Mucosa of descending colon (tissue), 3 donors: ENCODE results near the gene ANO3. TPM values are rescaled to one million over a fixed set of nuclear protein-coding genes. Genes with fewer than 3 reads are reported as not detected.
A peak's percentile ranks its signal among the peaks of the same experiment; 100 is the strongest.

Source experiments
- ATAC-seq: fragments of 200-7000 bp; cut with Tn5 transposase; one replicate; pipeline ENCODE4 v1.9.1; 2020; ENCODE audit warnings: mild to moderate bottlenecking, moderate library complexity
- DNase-seq, 3 donors: peaks; one replicate each; pipeline ENCODE4 v3.0.0-alpha.2; 2020
- H3K36me3 ChIP-seq: fragments of 200-600 bp; one replicate; pipeline ENCODE4 v1.8.0; 2021; ENCODE audit warnings: low read depth, mild to moderate bottlenecking
- H3K4me1 ChIP-seq: fragments of 200-600 bp; one replicate; pipeline ENCODE4 v1.8.0; 2021; ENCODE audit warnings: low read depth, mild to moderate bottlenecking
- H3K4me3 ChIP-seq: fragments of 200-600 bp; one replicate; pipeline ENCODE4 v1.8.0; 2021; ENCODE audit warnings: mild to moderate bottlenecking
- H3K9me3 ChIP-seq: fragments of 200-600 bp; one replicate; pipeline ENCODE4 v1.8.0; 2021; ENCODE audit warnings: mild to moderate bottlenecking
- intact Hi-C, 2 donors: fragments of 100-400 bp; cut with DNase I in 1 of 2; cut with micrococcal nuclease in 1 of 2; formaldehyde crosslinking; loops; one replicate each; pipeline versions ENCODE4 v1.11.0 to v1.11.1; 2022; cut with DNase I, micrococcal nuclease
- total RNA-seq, 3 donors: library from RNA; stranded (reverse); fragmentation: NEBNext Ultra II Directional in 2 of 3; extraction: Animal tissue kit (Norgen Biotek cat#: 25700) in 2 of 3; gene quantifications; one replicate each; pipeline versions ENCODE4 v1.2.1 to v1.2.4, GENCODE V29; 2021 to 2023
- TF ChIP-seq, protein P1 (sequence below): fragments of 200-600 bp; IDR thresholded peaks from one replicate; pipeline ENCODE4 v1.8.0; 2022; ENCODE audit warnings: antibody characterized with exemption, mild to moderate bottlenecking
- donor health status: DM: no; HTN: no; CAD: no; lungs with moderate emphysema.
- donor health status: DM: no; HTN: no; CAD: no.
- donor health status: DM: no; HTN: yes; CAD: no.

The ANO3 gene
- total RNA-seq, 3 donors from 2014 or later, result 0.31 to 1.3 (median 0.35) TPM

DNA sequence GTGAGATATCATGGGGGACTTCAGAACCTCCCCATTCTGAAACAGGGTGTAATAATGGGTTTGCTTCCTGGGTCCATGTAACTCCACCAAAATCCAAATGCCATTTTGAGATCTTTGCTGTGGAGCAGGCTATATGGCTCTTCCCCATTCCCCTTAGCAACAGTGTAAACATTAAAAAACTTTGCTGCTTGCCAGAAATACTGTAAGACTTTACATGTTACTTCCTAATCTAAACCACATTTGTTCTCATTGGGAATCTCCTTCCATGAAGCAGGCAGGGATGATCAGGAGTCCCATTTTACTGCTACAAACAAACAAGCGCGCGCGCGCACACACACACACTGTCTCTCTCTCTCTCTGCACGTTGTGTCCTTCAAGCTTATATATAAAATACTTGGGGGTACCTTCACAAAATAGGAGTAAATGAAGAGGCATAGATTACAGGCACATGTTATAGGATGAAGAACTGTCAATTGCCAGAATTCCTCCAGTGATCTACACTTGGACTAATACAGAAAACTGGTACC is 86.5 kb downstream of the ANO3 start:
- Histone ChIP-seq H3K36me3 (no peaks in the 10 kb centered on the region), H3K4me3 (no peak overlapping the region), H3K9me3 (no peaks in the 10 kb centered on the region), H3K4me1 (no peaks in the 10 kb centered on the region)
- intact Hi-C loops, result no loop called here
- DNase-seq, result no peak
- no peak for ATAC-seq
- TF ChIP-seq, protein P1, sequence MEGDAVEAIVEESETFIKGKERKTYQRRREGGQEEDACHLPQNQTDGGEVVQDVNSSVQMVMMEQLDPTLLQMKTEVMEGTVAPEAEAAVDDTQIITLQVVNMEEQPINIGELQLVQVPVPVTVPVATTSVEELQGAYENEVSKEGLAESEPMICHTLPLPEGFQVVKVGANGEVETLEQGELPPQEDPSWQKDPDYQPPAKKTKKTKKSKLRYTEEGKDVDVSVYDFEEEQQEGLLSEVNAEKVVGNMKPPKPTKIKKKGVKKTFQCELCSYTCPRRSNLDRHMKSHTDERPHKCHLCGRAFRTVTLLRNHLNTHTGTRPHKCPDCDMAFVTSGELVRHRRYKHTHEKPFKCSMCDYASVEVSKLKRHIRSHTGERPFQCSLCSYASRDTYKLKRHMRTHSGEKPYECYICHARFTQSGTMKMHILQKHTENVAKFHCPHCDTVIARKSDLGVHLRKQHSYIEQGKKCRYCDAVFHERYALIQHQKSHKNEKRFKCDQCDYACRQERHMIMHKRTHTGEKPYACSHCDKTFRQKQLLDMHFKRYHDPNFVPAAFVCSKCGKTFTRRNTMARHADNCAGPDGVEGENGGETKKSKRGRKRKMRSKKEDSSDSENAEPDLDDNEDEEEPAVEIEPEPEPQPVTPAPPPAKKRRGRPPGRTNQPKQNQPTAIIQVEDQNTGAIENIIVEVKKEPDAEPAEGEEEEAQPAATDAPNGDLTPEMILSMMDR, result no peak

DNA sequence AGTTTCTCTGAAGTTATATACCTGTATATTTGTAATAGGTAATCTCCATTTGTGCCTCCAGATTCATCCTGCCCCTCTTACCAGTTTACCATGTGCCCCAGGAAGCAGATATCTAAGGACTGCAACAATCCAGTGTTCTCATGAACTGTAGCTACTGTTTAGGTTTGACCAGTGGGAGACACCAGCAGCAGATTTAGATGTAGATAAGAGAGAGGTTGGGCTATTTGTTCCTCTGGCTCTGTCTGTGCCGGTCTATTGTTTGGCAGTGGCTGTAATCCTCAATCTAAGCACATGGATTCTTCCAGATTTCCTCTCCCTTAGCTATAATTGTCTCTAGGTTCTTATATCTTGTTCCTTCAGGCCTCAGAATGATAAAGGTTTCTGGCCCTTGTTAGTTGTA is 88.4 kb downstream of the ANO3 start:
- H3K9me3 ChIP-seq, result no peaks in the 10 kb centered on the region
- no peak overlapping the region for H3K4me3 ChIP-seq
- ATAC-seq (no peak), DNase-seq (no peak)
- H3K36me3 ChIP-seq, result no peaks in the 10 kb centered on the region
- H3K4me1 ChIP-seq, result no peaks in the 10 kb centered on the region
- TF ChIP-seq, protein P1, result no peak
- intact Hi-C loops, result no loop called here

DNA sequence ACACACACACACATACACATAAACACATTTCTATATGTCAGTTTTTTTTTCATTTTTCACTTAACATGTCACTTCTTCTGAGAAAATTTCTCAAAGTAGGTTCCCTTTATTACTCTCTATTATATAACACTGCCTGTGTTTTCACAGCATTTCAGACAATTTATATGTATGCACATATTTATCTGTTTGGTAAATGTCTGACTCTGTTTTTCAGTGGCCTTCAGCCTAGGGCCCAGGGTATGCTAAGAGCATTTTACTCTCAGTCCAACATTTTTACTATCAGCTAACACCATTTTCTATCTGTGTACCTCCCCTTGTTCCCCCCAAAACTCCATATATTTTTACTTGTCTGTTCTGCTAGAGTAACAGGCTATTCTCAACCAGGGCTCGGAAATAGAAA is 92.3 kb downstream of the ANO3 start:
- no peaks in the 10 kb centered on the region for H3K9me3 ChIP-seq
- ATAC-seq (no peak), DNase-seq (no peak)
- TF ChIP-seq, protein P1, result no peak
- H3K4me3 ChIP-seq, result no peak overlapping the region
- intact Hi-C loops, result no loop called here
- H3K36me3 ChIP-seq, result no peaks in the 10 kb centered on the region
- no peaks in the 10 kb centered on the region for H3K4me1 ChIP-seq

DNA sequence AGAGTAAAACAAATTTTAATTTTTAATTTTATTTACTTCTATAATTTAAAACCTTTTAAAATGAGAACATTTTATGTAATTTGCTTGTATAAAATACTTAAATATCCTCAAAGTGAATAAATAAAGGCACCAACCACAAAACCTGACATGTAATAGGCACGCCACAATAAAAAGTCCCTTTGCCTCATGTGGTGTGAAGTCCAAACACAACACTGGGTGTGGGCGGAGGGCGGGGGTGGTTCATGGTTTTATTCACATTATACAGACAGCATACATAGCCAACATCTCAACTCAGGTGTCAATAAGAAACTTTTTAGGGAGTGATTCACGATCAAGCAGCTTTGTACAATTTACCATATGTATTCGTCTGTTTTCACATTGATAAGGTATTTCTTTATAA is 107.9 kb downstream of the ANO3 start:
- Histone ChIP-seq H3K4me3 (no peak overlapping the region), H3K9me3 (no peaks in the 10 kb centered on the region), H3K36me3 (no peaks in the 10 kb centered on the region), H3K4me1 (no peaks in the 10 kb centered on the region)
- DNase-seq, result no peak
- intact Hi-C loops, result no loop called here
- ATAC-seq, result no peak
- TF ChIP-seq, protein P1, result no peak

DNA sequence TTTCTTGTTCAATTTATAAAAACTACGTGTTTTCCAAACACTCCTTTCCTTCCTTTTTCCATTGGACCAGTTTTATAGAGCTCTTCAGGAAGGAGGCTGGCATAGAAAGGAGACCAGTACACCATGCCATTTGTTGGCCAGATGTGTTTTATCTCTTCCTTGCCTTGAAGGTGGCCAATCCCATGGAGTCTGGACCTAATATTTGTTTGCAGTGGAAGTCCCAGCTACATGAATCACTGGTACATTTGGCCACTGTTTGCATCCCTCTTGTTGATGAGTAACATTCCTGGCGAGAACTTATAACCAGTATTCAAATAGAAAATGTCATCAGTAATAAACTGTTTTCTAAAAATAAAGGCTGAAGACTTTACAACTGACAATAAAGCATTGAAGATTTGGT is 110.2 kb downstream of the ANO3 start:
- intact Hi-C loops, result no loop called here
- H3K4me3 ChIP-seq, result no peak overlapping the region
- H3K9me3 ChIP-seq, result no peaks in the 10 kb centered on the region
- no peak for DNase-seq
- no peaks in the 10 kb centered on the region for H3K36me3 ChIP-seq
- no peaks in the 10 kb centered on the region for H3K4me1 ChIP-seq
- peak; percentile 22 for ATAC-seq
- TF ChIP-seq, protein P1, result no peak

DNA sequence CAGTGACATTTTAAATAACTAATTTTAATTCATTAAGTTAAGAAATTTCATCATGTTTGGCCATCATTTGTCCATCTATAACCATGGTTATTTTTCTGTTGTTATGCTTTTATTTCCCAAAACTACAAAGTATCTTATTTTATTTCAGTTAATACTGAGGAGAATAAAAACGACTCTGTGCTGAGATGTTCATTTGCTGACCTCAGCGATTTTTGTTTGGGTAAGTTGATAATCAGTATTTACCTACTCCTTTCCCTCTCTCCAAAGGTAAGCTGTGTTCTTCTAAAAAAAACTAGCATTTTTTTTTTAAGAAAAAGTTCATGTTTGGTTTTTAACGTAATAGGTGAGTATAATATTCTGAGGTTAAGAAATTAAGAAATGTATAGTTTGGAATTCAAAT is 111.7 kb downstream of the ANO3 start:
- DNase-seq (no peak), ATAC-seq (no peak)
- no peak overlapping the region for H3K4me3 ChIP-seq
- H3K9me3 ChIP-seq, result no peaks in the 10 kb centered on the region
- TF ChIP-seq, protein P1, result no peak
- intact Hi-C loops, result no loop called here
- no peaks in the 10 kb centered on the region for H3K4me1 ChIP-seq
- H3K36me3 ChIP-seq, result no peaks in the 10 kb centered on the region
